ENCODE results near the gene RANBP9. TPM values are rescaled to one million over a fixed set of nuclear protein-coding genes. Genes with fewer than 3 reads are reported as not detected.
A peak's percentile ranks its signal among the peaks of the same experiment; 100 is the strongest.

The RANBP9 gene
- total and polyA plus RNA-seq, 9 of the 15 experiments (the other 6 are each of a cell fraction or from before 2014, with no cell fraction given): 27.5 to 130 (median 61.5) TPM

DNA sequence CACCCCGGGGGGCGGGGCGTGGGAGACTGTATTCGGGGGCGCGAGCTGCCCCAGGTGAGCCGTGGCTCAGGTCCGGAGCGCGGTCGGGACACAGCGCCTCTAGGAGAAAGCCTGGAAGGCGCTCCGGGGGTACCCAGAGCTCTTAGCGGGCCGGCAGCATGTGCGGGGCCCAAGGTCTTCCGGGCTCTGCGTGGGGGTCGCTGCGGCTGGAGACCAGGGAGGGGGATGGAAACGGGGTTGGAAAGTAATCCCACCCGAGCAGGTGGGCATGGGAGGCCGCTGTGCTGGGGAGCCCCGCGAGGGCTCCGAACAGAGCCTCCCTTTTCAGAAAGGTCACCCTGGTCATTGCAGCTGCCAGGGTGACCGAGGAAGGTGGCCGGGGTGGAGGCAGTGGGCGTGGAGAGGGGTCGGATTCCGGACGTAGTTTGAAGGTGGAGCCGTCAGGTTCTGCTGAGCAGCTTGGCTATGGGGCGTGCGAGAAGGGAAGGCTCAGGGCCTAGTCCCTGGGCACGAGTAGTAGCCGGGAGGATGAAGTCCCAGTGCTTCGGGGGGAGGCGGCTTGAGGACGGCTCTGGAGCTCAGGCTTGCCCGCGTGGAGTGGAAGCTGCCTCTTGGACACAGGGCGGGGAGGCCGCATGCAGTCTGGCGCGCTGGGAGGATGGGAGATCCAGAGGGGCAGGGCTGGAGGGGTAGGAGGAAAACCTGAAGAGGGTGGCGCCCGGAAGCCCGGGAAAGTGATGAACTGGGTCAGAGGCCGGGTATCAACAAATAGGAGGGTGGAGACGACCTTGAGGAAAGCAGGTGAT, 136.9 kb downstream of the RANBP9 start, which contains the start of gene SIRT5 (continued):
- TF ChIP-seq MYBL2 (IDR thresholded peaks at IDR 0.05; ENCODE audit: low read depth) (no peak), MYBL2 (CRISPR knock-in tag; IDR thresholded peaks at IDR 0.05; ENCODE audit: borderline replicate concordance) (no peak), ZNF124 (CRISPR knock-in tag; IDR thresholded peaks at IDR 0.05) (no peak), CCAR2 (IDR thresholded peaks at IDR 0.05; ENCODE audit: low read depth, low read length) (no peak), ZNF165 (CRISPR knock-in tag; IDR thresholded peaks at IDR 0.05; ENCODE audit: borderline replicate concordance) (no peak), ZNF586 (CRISPR knock-in tag; conservative IDR thresholded peaks at IDR 0.05) (no peak), L3MBTL2 (IDR thresholded peaks at IDR 0.05) (peak; percentile 92), HDAC3 (IDR thresholded peaks at IDR 0.05; ENCODE audit: borderline replicate concordance, partially characterized antibody) (no peak), CEBPG (CRISPR knock-in tag; IDR thresholded peaks at IDR 0.05) (no peak), CEBPG (tag; conservative IDR thresholded peaks at IDR 0.05 in 1 of 2, IDR thresholded peaks at IDR 0.05 in 1 of 2) (no peak), ELF2 (CRISPR knock-in tag; IDR thresholded peaks at IDR 0.05) (0 out of 2 replicates have a peak, but pooled peaks have one; percentile 58), XRCC5 (IDR thresholded peaks at IDR 0.05; ENCODE audit: low read depth, low read length) (0 out of 2 replicates have a peak, but pooled peaks have one; percentile 55), ZNF740 (CRISPR knock-in tag; IDR thresholded peaks at IDR 0.05) (no peak), ZNF740 (tag; IDR thresholded peaks at IDR 0.05) (no peak; a peak in 1 of 4 replicates), HNRNPK (IDR thresholded peaks at IDR 0.05; ENCODE audit: low read depth, low read length, poor library complexity, severe bottlenecking) (peak; percentile 2), ZEB2 (IDR thresholded peaks at IDR 0.05) (peak; percentile 72), MEF2D (tag; conservative IDR thresholded peaks at IDR 0.05; ENCODE audit: low read depth) (no peak), RBM15 (IDR thresholded peaks at IDR 0.05; ENCODE audit: insufficient read depth, low read length) (0 out of 2 replicates have a peak, but pooled peaks have one; percentile 68), TRIM25 (IDR thresholded peaks at IDR 0.05; ENCODE audit: borderline replicate concordance) (peak; percentile 63; the same call in 1 of the 2 replicates), USF1 (CRISPR knock-in tag; IDR thresholded peaks at IDR 0.05) (no peak), MED1 (CRISPR knock-in tag; IDR thresholded peaks at IDR 0.05; ENCODE audit: borderline replicate concordance) (no peak), HDAC1 (IDR thresholded peaks at IDR 0.05) (peak in 1 of 2 experiments; percentile 92; a peak in 2 of 4 replicates)
- TF ChIP-seq, protein P1, sequence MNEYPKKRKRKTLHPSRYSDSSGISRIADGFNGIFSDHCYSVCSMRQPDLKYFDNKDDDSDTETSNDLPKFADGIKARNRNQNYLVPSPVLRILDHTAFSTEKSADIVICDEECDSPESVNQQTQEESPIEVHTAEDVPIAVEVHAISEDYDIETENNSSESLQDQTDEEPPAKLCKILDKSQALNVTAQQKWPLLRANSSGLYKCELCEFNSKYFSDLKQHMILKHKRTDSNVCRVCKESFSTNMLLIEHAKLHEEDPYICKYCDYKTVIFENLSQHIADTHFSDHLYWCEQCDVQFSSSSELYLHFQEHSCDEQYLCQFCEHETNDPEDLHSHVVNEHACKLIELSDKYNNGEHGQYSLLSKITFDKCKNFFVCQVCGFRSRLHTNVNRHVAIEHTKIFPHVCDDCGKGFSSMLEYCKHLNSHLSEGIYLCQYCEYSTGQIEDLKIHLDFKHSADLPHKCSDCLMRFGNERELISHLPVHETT (CRISPR knock-in tag; conservative IDR thresholded peaks at IDR 0.05 in 1 of 2, IDR thresholded peaks at IDR 0.05 in 1 of 2): peak in 1 of 2 experiments; percentile 60; a peak in 2 of 4 replicates

Data from K562 (cell line).